Heart left ventricle (tissue), 13 donors: ENCODE measurements around the gene B4GALNT2.
"Not testable (repeated sequence)": the region's sequence is repeated elsewhere in the genome, so short reads cannot be mapped to it uniquely, and the experiment has no call there.

Source experiments
- POLR2A ChIP-seq, 2 donors: fragments of 450-650 bp; IDR thresholded peaks; one replicate each; pipeline ENCODE4 v1.6.1; 2017; ENCODE audit warnings: antibody characterized with exemption in 2 of 2, mild to moderate bottlenecking in 2 of 2, moderate library complexity in 2 of 2
- TF ChIP-seq, protein P1 (sequence below), 12 donors: fragments of 200-600 bp; sonication (generic) in 4 of 12; IDR thresholded peaks; one replicate each; pipeline versions ENCODE4 v1.5.0 to v1.8.0; 2018 to 2022; ENCODE audit warnings: antibody characterized with exemption in 12 of 12, mild to moderate bottlenecking in 5 of 12
- donor health status: ischemic (EF 13 %, LVEDD 7.1; RV severe dilation, severe dysfunction).
- donor health status: DM: no; HTN: yes; CAD: no.
- donor health status: DM: no; HTN: no; CAD: no.
- donor health status: ischemic (EF 25% LVEDD 6.9; RV normal size, moderate dysfunction).
- donor health status: ischemic (EF 25% LVEDD 5.7; RV mildly dilated, moderate dysfunction).
- donor health status: ischemic (EF 35%, LVEDD 5.7; RV mildly dilated, moderate dysfunction).
- donor health status: nonischemic (EF 11% LVEDD 7.7; RV severe dilation, severe dysfunction).
- donor health status: DM: yes; HTN: yes; CAD: no.
- donor health status: PGD.
- donor health status: ischemic (EF 29% LVEDD 5.4; RV normal size, mild dysfunction).
- donor health status: nonischemic (EF 23%, LVEDD 6.1; RV moderate dilation, normal function).

DNA sequence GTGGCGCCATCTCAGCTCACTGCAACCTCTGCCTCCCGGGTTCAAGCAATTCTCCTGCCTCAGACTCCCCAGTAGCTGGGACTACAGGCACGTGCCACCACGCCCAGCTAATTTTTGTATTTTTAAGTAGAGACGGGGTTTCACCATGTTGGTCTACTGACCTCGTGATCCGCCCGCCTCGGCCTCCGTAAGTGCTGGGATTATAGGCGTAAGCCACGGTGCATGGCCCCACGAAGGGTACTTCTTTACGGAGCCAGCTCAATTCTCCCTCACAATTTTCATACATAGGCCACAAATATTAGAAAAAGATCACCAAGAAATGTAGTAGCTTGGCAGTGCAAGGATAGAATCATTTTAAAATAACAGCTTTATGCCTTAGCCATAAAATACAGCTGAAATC is 29.2 kb upstream of the B4GALNT2 start:
- not testable (repeated sequence) for TF ChIP-seq POLR2A (IDR thresholded peaks at IDR 0.05)
- TF ChIP-seq, protein P1, sequence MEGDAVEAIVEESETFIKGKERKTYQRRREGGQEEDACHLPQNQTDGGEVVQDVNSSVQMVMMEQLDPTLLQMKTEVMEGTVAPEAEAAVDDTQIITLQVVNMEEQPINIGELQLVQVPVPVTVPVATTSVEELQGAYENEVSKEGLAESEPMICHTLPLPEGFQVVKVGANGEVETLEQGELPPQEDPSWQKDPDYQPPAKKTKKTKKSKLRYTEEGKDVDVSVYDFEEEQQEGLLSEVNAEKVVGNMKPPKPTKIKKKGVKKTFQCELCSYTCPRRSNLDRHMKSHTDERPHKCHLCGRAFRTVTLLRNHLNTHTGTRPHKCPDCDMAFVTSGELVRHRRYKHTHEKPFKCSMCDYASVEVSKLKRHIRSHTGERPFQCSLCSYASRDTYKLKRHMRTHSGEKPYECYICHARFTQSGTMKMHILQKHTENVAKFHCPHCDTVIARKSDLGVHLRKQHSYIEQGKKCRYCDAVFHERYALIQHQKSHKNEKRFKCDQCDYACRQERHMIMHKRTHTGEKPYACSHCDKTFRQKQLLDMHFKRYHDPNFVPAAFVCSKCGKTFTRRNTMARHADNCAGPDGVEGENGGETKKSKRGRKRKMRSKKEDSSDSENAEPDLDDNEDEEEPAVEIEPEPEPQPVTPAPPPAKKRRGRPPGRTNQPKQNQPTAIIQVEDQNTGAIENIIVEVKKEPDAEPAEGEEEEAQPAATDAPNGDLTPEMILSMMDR (IDR thresholded peaks at IDR 0.05): not testable (repeated sequence)
